Islet of Langerhans (tissue), 1 donor: Measurements from ENCODE around the gene EIF4E3.
A peak's percentile ranks its signal among the peaks of the same experiment; 100 is the strongest.

Experiments
- FAIRE-seq: peaks from one replicate; lab custom pipeline; 2011; peaks lifted over from hg19 to GRCh38; lab: Jason Lieb, UNC

EIF4E3 gene

DNA sequence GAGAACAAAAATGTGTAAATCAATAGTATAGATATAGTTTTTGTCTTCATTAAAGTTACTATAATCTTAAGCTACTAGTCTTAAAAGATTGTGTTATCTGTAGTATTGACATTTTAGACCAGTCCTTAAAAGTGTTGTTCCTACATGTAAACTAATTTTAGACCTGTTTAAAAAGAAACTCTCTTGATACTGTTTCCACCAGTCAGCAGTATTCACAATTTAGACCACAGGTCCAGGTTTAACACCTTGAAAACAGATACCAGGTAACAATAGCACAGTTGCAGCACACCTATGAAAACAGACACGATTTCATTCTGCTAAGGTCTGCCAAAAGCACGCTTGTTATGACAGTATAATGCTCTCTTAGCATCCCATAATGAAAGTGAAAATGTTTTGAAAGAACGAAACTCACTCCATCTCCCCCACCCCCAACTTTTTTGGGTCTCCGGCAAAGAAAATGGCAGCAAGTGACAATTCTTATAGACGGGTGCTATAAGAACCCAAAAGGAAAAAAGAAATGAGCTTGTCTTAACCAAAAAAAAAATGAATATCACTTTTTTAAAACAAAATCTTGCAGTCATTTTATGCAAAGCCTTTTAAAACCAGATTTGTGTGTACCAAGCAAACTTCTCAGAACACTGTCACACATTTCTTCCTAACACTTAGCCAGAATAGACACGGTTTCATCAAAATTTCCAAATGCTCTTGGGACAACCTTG lies 1.6 kb downstream of the EIF4E3 start:
- peak; percentile 85 for FAIRE-seq

DNA sequence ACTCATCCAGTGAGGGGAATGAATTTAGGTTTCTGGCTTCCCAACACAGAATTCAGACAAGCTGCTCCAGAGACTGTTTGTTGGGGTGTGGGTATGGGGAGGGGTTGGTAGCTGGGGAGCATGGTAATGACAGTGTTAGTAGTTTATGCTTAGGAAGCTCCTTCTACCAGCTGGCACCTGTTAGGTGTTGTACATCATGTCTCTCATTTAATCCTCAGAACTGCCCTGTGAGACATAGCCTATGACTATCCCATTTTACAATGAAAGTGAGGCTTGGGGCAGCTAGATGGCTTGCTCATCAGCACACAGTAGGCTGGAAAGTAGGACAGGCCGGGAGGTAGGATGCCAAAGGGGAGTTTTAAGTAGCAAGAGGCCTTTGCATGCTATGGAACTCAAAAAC lies 2.5 kb downstream of the EIF4E3 start:
- no peak for FAIRE-seq

DNA sequence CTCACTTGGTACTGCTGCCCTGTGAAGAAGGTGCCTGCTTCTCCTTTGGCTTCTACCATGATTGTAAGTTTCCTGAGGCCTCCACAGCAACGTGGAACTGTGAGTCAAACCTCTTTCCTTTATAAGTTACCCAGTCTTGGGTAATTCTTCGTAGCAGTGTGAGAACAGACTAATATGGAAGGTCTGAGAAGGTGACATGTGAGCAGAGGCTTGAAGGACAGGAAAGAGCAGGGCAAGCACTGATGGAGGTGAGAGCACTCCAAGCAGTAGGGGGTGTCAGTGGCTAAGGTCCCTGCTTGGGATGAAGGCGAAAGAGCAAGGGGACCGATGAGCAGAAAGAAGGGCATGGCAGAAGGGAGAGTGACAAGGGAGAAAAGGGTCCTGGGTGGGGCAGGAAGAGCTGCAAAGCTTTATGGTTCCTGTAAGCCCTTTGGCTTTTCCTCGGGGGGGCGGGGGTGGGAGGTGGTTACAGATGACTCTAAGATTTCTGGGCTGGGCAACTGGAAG lies 3.5 kb downstream of the EIF4E3 start:
- no peak for FAIRE-seq

DNA sequence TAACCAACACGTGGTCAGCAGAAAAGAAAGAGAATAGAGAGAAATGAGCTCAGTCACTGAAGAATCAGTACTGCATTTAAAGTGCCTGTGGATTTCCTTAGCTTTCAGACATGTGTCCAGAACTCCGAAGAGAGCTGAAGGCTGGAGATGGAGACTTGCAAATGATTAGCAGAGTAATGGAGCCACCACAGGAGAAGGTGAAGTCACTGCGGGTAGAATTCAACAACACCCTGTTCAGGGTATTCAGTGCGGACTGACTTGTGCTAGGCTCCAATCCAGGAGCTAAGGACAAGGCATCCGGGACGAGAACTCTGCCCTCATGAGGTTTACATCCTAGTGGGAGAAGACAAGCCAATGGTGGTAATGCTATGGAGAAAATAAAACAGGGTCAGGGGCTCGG lies 4.2 kb downstream of the EIF4E3 start:
- FAIRE-seq: no peak

DNA sequence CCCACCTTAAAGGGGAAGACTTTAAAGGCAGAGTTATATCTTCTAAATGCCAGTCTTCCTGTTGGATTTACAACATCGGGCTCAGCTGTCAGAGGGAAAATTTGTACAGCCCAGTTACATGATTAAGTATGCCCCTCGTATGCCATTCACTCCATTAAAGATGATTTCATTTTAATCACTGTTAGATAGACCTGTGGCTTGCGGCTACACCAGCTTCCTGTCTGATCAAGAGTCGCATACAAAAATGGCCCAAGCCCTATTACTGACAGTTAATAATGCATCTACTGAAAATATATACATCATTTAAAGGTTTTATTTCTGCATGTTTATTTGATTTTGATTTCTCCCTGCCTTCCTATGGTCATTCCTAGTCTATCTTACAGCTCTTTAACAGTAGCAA lies 7.1 kb downstream of the EIF4E3 start:
- FAIRE-seq: no peak

DNA sequence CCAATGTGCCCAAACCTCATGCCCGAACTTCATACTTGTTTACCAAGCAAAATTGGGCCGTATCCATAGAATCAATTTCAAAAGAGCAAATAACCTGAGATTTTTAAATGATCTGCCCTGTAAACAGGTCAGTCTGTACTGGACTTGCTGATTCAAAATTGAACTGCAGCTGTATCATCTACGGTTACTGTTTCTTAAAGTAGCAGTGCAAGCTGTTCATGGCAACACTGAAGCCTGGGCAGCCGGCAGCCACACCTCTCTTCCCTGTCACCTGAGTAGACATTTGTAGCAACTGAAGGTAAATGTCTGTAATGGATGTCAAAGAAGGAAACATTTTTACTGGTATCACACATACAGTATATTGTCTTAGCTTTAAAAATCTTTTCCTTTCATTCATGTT lies 10.6 kb downstream of the EIF4E3 start:
- no peak for FAIRE-seq

DNA sequence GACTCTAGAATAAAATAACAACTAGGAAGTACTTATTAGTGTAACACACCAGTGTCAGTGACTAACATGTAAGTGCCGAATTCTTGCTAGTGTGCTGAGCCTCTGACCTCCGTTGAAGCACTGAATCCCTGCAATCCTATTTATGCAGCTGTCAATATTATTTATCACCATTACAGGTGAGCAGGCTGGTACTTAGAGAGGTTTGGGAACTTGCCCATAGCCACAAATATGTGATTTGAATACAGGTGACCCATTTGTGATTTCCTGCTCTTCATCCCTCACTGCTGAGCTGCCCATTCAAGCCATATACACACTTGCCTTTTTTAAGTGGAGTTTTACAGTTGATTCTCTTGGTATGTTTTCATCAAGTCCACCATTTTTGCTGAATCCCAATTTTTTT lies 12.2 kb downstream of the EIF4E3 start:
- FAIRE-seq: no peak

DNA sequence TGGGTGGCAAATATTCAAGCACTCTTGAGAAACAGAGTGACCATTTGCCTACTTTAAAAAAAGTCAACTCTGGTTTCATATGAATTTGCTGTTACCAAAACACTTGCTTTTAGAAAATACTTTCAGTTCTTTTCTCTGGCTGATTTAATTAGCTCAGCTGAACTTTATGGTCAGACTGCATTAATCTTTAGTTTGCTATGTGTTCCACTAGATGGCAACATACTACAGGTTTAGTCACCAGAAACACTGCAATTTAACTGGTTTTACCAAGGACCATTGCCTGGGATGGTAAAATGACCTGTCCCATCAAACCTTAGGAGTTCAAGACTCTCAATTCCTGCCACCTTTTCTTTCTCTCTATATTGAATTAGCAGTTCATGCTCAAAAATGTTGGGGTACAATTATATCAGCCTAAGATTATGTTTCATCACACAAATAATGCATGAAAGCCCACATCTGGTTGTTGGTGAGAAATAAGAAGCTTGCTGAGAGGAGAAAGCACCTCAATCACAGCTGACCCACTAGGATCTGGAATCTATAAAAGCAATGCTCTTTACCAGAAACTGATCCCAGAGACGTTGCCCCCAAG lies 14.2 kb downstream of the EIF4E3 start:
- peak; percentile 99 for FAIRE-seq

DNA sequence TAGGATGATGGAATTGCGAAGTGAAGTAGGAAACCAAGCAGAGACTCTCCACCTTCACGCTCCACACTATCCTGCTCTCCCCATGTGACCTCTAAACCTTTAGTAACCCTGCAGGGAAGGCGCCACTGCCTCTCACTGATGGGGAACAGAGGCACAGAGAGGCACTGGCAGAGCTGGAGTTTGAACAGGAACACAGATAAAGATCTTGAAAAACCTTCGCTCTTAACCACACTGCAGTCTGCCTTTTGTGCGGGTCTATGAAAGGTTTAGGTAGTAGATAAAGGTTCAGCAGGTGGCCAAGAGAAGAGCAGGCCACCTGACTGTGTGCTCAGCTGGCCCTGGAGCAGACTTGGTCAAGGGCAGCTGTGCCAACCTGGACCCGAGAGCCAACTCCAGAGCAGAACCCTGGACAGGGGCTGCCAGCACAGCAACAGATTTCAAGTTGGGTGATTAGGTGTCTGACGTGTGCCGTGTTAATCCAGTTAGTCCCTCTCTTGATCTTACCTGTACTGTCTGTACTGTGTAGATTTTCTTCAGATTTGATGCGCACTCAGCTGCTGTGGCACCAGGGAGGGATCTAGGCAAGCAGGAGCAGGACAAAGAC lies 15.2 kb downstream of the EIF4E3 start:
- FAIRE-seq: no peak

DNA sequence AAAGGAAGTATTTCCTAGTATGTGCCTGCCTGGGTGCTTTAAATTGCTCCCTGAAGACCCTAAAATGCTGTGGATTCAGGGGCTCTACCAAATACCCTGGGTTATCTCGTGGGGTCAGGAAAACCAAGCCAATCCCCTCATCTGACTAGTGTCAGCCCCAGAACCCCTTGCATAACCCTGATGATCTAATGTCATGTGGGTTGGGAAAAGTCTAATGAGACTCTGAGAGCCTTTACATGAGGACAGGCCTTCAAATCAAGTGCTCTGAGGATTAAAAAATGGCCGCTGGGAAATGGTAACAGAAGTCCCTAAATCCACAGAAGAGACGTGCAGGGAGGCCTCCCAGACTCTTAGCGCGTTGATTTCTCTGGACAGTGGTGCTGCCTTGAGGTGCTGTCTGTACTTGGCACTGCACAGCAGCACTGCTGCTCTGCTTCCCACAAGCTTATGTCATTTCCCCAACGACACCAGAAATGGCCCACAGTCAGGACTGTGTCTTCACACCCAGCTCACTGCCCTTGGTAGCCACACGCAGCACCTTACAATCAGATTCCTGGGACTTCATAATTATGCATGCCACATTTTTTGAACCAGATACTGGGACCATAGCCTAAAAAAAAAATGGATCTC lies 16.6 kb downstream of the EIF4E3 start:
- FAIRE-seq: no peak

DNA sequence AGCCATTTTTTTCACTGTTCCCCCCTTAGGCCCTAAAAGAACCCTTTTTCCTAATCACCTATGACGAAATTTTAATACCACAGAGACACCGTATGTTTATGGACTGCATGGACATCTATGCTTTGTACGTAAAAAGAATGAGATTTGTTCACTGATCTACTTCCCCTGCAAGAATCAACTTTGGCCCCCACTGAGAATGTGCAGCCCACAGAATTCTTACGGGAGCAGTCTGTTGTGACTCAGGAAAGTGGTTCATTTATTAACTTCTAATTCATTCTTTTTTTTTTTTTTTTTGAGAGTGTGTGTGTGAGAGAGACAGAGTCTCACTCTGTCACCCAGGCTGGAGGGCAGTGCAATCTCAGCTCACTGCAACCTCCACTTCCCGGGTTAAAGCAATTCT lies 17.6 kb downstream of the EIF4E3 start:
- FAIRE-seq: no peak

DNA sequence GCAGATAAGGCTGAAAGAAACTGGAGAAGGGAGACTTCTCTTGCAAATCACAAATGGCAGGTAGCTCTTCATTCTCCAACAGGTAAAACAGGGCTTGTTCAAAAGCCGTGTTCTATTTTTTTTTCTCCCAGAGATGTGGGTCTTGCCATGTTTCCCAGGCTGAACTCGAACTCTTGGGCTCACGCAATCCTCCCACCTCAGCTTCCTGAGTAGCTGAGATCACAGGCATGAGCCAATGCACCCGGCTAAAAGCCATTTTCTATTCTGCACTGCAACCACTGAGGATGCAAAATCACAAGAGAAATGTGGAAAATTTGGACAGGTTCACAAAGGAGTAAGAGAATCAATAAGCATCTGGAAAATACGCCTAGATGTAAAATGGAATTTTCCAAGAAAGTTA lies 19.5 kb downstream of the EIF4E3 start:
- no peak for FAIRE-seq

DNA sequence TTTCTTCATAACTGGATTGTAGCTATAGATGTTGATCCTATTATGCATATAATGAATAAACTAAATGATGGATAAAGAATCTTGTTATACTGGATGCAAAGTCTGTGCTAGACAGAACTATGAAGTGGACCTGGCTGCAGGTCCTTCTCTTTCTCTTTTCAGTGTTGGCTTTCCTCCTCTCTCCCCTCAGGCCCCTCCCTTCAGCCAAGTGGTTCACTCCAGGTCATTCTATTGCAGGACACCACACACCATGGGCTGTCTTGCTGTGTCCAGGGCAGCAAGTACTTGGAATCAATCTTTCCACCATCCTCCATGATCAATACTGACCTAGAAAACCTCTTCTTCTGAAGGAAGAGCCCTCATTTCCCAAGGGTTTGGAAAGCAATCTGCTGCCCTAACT lies 20.3 kb downstream of the EIF4E3 start:
- no peak for FAIRE-seq

DNA sequence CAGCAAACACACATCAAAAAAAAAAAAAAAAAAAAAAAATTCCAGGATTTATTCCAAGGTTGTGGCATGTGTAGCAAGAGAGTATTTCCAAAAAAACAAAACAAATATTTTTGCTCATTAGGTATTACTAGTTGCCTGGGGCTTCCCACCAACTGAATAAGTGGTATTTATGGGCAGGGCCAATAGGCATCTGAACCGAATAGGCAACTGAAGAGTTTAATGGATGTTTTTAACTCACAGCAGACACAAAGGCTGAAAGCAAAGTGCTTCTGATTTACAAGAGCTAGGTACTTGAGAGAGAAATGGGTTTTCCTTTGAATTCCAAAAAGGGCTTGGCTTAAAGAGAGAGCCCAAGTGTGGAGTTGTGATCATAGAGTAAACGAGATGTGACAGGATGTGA lies 21.4 kb downstream of the EIF4E3 start:
- FAIRE-seq: peak; percentile 24

DNA sequence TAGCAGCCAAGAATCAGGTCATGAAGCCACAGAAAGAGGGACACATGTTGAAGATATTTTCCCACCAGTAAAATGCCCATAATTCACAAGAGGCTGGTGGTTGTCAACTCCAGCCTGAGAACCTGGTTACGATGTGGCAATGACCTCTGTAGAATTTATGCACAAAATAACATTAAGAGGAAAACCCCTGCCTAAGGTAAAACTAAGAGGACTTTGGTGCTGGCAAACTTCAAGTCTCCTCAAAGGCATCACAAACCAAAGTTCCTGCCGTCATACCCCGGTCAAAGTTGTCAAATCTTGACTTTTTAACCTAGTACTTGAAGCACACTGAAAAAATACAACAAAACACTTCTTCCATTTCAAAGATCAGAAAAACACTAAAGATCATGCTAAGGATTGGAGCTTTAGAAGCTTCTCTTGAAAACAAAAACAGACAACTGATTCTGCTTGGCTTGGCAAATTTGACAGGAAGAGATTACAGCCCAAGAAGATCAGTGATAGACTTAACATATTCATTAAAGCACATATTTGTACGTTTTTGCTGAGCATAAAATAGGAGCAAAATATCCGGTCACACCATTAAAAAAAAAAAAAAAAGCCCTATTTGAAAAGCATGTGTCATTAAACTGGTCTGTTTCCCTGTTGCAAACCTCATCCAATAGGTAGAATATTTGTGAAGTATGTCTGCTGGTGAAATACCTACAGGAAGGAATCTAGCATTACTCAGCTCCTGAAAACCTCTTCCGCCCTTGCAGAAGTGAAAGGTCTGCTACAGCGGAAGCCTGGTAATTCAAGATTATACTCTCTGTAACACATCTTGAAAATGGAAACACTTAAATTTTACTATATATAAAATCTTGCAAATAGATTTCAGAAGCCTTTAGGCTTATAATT lies 22.8 kb downstream of the EIF4E3 start:
- no peak for FAIRE-seq

DNA sequence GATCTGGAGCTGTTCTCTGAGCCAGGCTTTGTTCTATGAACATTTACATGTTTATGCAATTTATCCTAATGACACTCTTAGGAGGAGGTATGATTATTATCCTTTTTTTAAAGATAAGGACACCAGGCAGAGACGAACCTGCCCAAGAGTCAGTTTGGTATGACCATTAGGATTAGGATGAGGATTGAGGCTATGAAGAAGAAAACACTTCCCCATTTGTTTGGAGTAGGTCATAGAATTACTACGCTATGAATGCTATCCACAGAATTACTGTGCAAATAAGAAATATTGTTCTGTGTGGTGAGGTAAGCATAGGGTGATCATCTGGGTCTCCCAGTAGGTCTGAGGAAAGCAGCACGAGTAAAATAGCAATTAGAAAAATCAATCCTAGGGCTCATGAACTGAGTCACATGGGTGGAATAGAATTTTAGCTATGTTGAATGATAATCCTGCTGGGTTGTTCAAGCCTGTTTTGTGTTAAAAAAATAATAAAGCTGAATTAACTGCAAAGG lies 23.9 kb downstream of the EIF4E3 start:
- FAIRE-seq: no peak

DNA sequence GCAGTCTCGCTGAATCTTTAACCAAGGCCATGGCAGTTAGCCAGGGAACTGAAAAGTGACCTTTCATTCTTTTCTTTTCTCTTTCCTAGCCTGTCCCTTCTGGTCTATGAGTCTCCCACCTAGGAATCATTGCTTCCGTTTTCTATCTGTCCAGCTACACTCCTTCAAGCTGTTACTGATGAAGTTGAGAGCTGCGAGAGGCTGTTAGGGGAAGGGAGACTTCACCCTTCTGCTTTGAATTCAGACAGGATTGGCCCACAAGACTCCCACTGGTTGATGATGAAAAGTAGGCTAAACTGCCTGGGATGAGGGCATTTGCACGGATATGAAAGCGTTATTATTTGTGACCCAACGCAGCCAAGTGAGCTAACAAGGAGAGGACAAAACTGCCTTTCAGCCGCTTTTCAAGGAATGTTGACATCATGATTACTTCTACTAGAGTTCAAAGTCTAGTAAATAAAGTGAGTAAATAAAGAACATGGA lies 30.2 kb downstream of the EIF4E3 start:
- no peak for FAIRE-seq

DNA sequence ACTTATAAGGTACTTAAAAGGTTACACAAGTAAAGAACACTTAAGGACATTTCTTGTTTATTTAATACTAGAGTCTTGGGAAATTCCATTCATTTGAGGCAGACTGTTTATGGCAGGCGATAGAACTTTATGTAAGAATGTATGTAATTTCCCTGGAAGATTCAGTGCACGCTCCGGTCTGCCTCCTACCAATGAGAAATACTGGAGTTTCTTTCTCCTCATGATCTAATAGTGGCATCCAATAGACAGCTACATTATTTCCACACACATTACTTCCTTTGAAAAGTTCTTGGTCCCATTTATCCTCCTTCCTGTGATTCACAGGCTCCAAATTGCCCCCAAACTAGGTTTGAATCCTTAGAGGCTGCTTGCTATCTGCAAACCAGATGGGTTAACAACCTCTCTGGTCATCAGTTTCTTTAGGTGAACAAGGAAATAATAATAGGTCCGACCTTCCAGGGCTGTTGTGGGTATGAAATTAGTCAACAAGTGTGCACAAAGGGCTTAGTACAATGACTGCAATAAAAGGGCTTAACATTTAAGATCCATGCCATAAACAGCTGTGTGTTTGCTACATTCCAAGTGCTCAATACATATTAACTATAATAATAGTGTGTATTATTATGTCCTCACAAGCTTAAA lies 30.7 kb downstream of the EIF4E3 start:
- no peak for FAIRE-seq

DNA sequence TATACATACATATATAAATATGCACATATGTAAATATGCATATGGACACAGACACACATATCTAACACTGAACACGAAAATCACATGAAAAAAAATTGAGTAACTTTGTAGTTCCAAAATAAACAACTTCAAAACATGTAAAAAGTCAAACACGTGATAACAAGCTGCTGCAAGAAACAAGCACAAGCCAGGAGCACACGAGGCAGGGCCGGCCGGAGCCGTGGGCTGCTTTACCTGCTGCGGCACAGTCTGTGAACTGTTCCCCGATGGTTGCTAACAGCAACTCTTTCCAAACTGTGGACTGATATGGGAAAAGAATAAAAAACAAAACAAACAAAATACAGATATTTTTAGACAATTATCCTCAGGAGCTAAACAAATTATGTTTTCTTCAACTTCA lies 31.6 kb downstream of the EIF4E3 start:
- no peak for FAIRE-seq

DNA sequence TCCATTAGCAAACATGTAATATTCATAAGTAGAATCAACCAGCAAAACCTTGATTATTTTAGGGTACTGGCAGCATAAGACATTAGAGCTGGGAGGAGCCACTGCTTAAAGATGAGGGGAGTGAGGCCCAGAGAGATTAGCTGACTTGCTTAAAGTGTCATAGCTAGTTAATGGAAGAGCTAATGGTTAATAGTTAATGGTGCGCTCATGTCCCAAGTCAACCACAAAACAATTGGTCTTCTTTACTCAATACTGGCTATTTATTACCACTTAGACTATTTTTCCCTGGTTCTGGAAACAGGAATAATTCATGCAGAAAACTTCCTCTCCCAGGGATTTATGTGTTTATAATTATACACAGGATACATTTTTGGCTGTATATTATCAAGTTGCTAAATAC lies 33.1 kb downstream of the EIF4E3 start:
- no peak for FAIRE-seq

DNA sequence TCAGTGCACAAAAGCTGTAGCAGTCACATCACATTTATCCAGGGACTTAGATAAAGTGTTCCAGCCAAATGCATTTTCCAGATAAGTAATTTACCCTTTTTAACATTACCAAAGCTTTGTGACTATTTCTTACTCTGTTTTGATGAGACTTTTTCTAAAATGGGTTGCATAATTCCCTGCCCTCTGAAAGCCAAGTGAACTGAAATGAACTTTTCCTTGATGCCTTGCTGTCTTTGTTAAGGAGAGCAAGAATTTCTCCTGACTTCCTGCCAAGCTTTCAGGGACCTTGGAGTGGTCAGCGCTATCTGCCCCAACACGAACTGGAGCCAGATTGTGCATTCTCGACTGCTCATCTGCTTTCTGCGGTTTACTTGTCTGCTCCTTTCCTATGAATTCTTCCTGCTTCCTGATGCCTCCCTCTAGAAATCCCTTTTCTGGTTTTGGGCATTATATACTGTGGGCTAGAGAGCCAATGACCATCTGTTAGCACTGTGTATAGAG lies 34.8 kb downstream of the EIF4E3 start:
- FAIRE-seq: no peak
